Daoy (cell line): Measurements from ENCODE around the gene OR10H3. TPM values are rescaled to one million over a fixed set of nuclear protein-coding genes. Genes with fewer than 3 reads are reported as not detected.
"Not testable (repeated sequence)": the region's sequence is repeated elsewhere in the genome, so short reads cannot be mapped to it uniquely, and the experiment has no call there.

ENCODE experiments used
- DNase-seq: peaks from one replicate; pipeline ENCODE4 v3.0.0-alpha.2; 2015; ENCODE audit warnings: low read depth
- total RNA-seq: library from RNA; depleted of rRNA; stranded (reverse); fragments of >200 nt; shearing (Covaris generic); gene quantifications from 2 replicates; pipeline ENCODE4 v1.2.3, GENCODE V29; 2014; rRNA removed

Gene OR10H3
- total RNA-seq, 1 experiment from 2014 or later, result not detected

DNA sequence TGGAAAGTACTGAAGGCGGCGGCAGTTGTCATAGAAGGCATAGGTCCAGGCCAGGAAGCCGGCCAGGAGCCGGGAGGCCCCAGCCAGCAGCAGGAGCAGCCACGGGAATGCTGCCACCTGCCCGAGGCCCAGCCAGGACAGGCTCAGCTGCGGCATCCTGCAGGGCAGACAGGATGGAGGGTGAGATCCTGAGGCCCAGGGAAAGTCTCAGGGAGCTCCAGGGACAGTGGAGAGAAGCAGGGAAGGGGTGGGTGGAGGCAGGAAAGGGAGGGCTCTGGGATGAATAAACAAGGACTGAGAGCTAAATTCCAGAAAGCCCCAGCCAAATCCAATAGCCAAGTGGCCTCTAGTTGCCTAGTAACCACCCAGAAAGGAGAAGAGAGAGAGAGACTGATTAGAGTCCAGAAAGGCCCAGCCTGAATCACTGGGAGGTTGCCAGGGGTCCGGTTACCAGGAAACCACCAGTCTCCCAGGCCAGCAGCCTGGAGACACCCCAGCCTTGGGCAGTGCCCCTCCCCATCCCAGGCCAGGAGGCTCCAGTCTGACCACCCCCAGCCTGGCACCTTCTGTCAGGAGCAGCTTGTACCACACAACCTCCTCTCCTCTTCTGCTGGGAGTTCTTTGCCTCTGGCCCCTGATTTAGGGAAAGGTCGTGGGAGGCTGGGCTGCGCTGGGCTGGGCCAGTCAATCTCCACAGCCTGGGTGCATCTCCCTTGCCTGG, 42.1 kb downstream of the OR10H3 start:
- DNase-seq, result peak; percentile 53

DNA sequence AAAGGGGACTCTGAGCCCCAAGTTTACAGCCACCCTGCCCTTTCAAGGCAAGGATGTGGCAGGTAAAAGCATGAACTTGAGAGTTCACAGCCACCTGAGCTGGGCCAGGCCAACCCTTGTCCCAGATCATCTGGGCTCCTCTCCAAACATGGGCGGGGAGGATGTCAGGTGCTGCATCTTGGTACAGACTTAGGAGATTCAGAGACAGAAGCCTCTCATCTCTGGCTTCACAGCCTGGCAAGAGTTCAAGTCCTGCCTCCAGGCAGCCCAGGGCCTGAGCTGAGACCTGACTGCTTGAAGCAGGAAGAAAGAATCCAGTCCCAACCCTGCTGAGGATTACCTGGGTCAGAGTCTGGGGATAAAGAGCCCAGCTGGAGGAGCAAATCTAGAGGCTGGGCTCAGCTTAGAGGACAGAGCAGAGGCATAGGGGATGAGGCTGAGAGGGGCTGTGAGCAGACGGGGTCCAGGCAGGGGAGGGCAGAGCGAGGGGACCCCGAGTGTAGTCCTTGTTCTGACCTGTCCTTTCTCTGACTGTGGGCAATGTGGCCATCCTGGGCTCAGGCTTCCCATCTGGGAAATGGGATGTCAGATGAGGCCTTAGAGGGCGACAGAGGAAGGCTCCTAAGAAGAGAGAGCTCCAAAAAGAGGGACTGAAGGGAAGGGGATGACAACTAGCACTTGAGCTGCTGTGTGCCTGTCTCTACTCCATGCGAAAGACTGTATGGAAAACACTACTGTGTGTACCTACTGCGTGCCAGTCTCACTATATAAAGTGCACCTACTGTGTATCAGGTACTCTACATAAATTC, 43.0 kb downstream of the OR10H3 start:
- DNase-seq, result no peak

DNA sequence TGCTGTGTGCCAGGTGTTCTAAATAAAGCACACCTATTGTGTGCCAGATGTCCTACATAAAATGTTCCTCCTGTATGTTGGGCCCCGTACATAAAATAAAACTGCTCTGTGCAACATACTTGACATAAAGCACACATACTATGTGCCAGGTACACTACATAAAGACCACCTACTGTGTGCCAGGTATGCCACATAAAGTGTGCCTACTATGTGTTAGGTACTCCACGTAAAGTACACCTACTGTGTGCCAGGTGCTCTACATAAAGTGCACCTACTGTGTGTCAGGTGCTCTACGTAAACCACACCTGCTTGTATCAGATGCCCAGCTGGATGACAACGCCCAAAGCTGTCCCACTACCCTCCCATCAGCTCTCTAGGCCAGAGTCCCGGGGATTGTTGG, 43.9 kb downstream of the OR10H3 start:
- no peak for DNase-seq

GRCh38 chr19:15782211-15782610, 44.4 kb downstream of the OR10H3 start:
- no peak for DNase-seq

GRCh38 chr19:15782896-15783295, 45.1 kb downstream of the OR10H3 start:
- not testable (repeated sequence) for DNase-seq

DNA sequence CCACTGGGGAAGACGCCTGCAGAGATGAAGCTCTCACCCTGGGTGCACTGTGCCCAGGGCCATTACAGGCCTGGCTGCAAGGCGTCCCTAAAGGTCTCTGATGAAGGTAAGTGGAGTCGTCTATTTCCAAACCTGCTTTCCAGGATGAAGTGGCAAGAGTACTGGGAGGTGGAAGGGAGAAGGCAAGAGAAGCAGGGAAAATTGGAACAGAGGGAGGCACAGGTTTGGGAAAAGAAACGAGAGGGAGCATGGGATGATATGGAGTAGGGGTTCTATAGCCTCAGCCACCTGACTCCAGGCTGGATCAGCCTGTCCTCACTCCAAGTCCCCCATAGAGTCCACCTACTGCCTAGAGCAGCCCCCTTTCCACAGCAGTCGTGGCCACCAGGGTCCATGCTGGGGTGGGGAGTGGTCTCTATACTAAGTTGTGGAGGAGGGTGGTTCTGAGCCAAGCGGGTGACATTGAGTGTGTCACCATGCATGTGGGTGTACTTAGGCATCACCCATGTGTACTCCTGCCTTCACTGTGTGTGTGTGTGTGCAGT, 49.9 kb downstream of the OR10H3 start, which contains the start of gene OR10H5:
TSS of gene OR10H5 (plus strand) at position 51 of the 545 bp plus-strand sequence. CDS start 6,388 bp downstream, outside the sequence.
- no peak for DNase-seq

GRCh38 chr19:15788594-15789270, 50.9 kb downstream of the OR10H3 start:
- no peak for DNase-seq

GRCh38 chr19:15790096-15790495, 52.3 kb downstream of the OR10H3 start:
- DNase-seq, result peak; percentile 23

Other genes starting within 250 kb of the OR10H3 start
- 0.46 and 0.89 TPM in 2 replicates for gene CYP4F22, start 229.5 kb upstream of the OR10H3 start, total RNA-seq
- not detected in 2 replicates for gene CYP4F8, start 122.8 kb upstream of the OR10H3 start, total RNA-seq
- not detected in 2 replicates for gene CYP4F3, start 97.1 kb upstream of the OR10H3 start, total RNA-seq
- gene CYP4F12, start 64.9 kb upstream of the OR10H3 start, total RNA-seq, result 0.29 and 0.51 TPM in 2 replicates
- not detected in 2 replicates for gene OR10H2, start 10.0 kb upstream of the OR10H3 start, total RNA-seq
- under 0.01 and 0.15 TPM in 2 replicates for gene OR10H5, start 49.7 kb downstream of the OR10H3 start, total RNA-seq
- gene OR10H1, start 77.7 kb downstream of the OR10H3 start, total RNA-seq, result not detected in 2 replicates
- not detected in 2 replicates for gene CYP4F2, start 160.1 kb downstream of the OR10H3 start, total RNA-seq
- gene CYP4F11, start 196.5 kb downstream of the OR10H3 start, total RNA-seq, result 0.29 and 1.0 TPM in 2 replicates
- gene OR10H4, start 211.0 kb downstream of the OR10H3 start, total RNA-seq, result not detected in 2 replicates